Astrocyte (in vitro differentiated cells and primary cell): ENCODE measurements around the gene LPAR2. TPM values are rescaled to one million over a fixed set of nuclear protein-coding genes. Genes with fewer than 3 reads are reported as not detected.

ENCODE experiments used
- DNase-seq: peaks from one replicate; pipeline ENCODE4 v3.0.0-alpha.2; 2010; ENCODE audit warnings: low read depth
- FAIRE-seq: peaks from 2 replicates; lab custom pipeline; 2011; peaks lifted over from hg19 to GRCh38; lab: Jason Lieb, UNC
- H2AFZ ChIP-seq: 2 replicates; pipeline ENCODE4 v1.6.0; 2012; ENCODE audit warnings: low read depth, low read length, inconsistent platforms
- H3K27ac ChIP-seq: 2 replicates; pipeline ENCODE4 v1.5.1; 2011; ENCODE audit warnings: low read depth, low read length, inconsistent platforms
- H3K27me3 ChIP-seq: 2 replicates; pipeline ENCODE4 v1.6.0; 2011; ENCODE audit warnings: low read length, inconsistent platforms; ENCODE audit not compliant: insufficient read depth
- H3K36me3 ChIP-seq: 2 replicates; pipeline ENCODE4 v1.5.1; 2011; ENCODE audit warnings: low read length, inconsistent platforms; ENCODE audit not compliant: insufficient read depth
- H3K4me1 ChIP-seq: 2 replicates; pipeline ENCODE4 v1.5.1; 2011; ENCODE audit warnings: low read length, inconsistent platforms; ENCODE audit not compliant: insufficient read depth
- H3K4me2 ChIP-seq: 2 replicates; pipeline ENCODE4 v1.6.0; 2012; ENCODE audit warnings: low read length, inconsistent platforms
- H3K4me3 ChIP-seq: 2 replicates; pipeline ENCODE4 v1.5.1; 2011; ENCODE audit warnings: low read depth, mild to moderate bottlenecking, low read length, inconsistent platforms; ENCODE audit not compliant: insufficient read depth
- H3K79me2 ChIP-seq: 2 replicates; pipeline ENCODE4 v1.6.0; 2012; ENCODE audit warnings: mild to moderate bottlenecking, low read length, inconsistent platforms; ENCODE audit not compliant: insufficient read depth
- H3K9ac ChIP-seq: 2 replicates; pipeline ENCODE4 v1.6.0; 2012; ENCODE audit warnings: mild to moderate bottlenecking, low read length, inconsistent platforms
- H3K9me3 ChIP-seq: 2 replicates; pipeline ENCODE4 v1.5.1; 2012; ENCODE audit warnings: low read depth, mild to moderate bottlenecking, low read length, inconsistent platforms; ENCODE audit not compliant: insufficient read depth
- H4K20me1 ChIP-seq: 2 replicates; pipeline ENCODE4 v1.6.0; 2012; ENCODE audit warnings: low read length, inconsistent platforms; ENCODE audit not compliant: insufficient read depth
- H3K27ac Mint-ChIP-seq: one replicate; pipeline ENCODE4 v1.8.0; 2021; ENCODE audit warnings: mild to moderate bottlenecking, mixed read lengths; ENCODE audit not compliant: unreplicated experiment
- H3K27me3 Mint-ChIP-seq: one replicate; pipeline ENCODE4 v1.8.0; 2021; ENCODE audit warnings: low read depth, mixed read lengths; ENCODE audit not compliant: unreplicated experiment
- H3K36me3 Mint-ChIP-seq: one replicate; pipeline ENCODE4 v1.8.0; 2021; ENCODE audit warnings: low read depth, mixed read lengths; ENCODE audit not compliant: unreplicated experiment
- H3K4me1 Mint-ChIP-seq: one replicate; pipeline ENCODE4 v1.8.0; 2021; ENCODE audit warnings: low read depth, mixed read lengths; ENCODE audit not compliant: unreplicated experiment
- H3K4me3 Mint-ChIP-seq: one replicate; pipeline ENCODE4 v1.8.0; 2021; ENCODE audit warnings: mild to moderate bottlenecking, moderate library complexity, mixed read lengths; ENCODE audit not compliant: unreplicated experiment
- H3K9me3 Mint-ChIP-seq: one replicate; pipeline ENCODE4 v1.8.0; 2021; ENCODE audit warnings: mild to moderate bottlenecking, mixed read lengths; ENCODE audit not compliant: unreplicated experiment
- CTCF ChIP-seq: IDR thresholded peaks from 2 replicates; pipeline ENCODE4 v1.5.1; 2011; ENCODE audit warnings: low read depth, mild to moderate bottlenecking, inconsistent platforms, low read length, moderate library complexity; ENCODE audit not compliant: insufficient read depth
- EZH2 ChIP-seq: IDR thresholded peaks from 2 replicates; pipeline ENCODE4 v1.6.1; 2012; ENCODE audit warnings: mild to moderate bottlenecking, low read length, inconsistent platforms; ENCODE audit not compliant: insufficient read depth
- total RNA-seq: library from RNA; stranded (reverse); gene quantifications from 2 replicates; pipeline ENCODE4 v1.2.1, GENCODE V29; 2021

Gene LPAR2
- total RNA-seq, 1 donor from 2014 or later, result 20.1 TPM

GRCh38 chr19:19656451-19657396 lies 28.7 kb upstream of the LPAR2 start:
- Histone ChIP-seq H3K9me3 (no peaks in the 10 kb centered on the region), H4K20me1 (peaks cover 39% of the 10 kb centered on the region), H3K79me2 (peaks cover 24% of the 10 kb centered on the region), H3K4me2 (no peak overlapping the region), H3K4me1 (peaks cover 3% of the 10 kb centered on the region), H3K27ac (no peak overlapping the region), H2AFZ (no peak overlapping the region), H3K36me3 (peaks cover 28% of the 10 kb centered on the region), H3K9ac (no peak overlapping the region), H3K4me3 (no peak overlapping the region), H3K27me3 (no peaks in the 10 kb centered on the region)
- Mint-ChIP-seq H3K9me3 (no peaks in the 10 kb centered on the region), H3K4me1 (peaks cover 2% of the 10 kb centered on the region), H3K27me3 (no peaks in the 10 kb centered on the region), H3K36me3 (peaks cover 10% of the 10 kb centered on the region), H3K27ac (no peak overlapping the region), H3K4me3 (peak overlapping the region; percentile 41)
- DNase-seq, result no peak
- FAIRE-seq, result no peak
- TF ChIP-seq CTCF (no peak), EZH2 (no peak)

DNA sequence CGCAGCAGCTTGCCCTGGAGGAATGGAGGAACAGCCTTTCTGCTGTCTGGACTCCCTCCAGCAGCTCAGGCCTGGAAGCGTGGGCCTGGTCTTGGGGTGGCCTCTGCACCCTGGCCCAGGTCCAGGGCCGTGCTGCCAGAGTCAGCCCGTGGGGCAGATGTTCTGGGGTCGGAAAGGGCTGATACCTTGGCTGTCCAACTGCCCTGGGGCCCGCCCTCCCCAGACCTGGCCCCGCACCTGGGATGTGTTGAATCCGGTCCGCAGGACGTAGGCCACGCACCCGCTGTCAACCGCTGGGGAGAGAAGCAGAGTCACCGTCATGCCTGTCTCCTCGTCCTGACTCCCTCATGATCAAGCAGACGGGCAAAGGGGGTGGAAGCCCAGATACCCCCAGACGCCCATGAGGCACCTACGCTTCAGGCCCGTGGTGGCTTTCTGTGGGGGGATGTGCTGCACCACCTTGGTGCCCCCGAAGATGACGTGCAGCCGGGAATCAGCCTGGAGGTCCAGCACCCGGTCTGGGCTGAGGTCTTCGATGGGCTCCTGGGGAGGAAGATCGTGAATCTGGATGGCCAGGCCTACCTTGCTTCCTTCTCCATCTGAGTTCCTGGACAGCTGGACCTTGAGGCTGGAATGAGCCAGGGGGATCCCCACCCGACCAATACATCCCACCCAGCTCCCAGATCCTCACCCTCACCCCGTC lies 27.8 kb upstream of the LPAR2 start:
- H3K4me3 Mint-ChIP-seq, result no peak overlapping the region
- H3K27ac Mint-ChIP-seq, result no peak overlapping the region
- H3K36me3 ChIP-seq, result peaks cover 34% of the 10 kb centered on the region
- H3K9ac ChIP-seq, result no peak overlapping the region
- no peaks in the 10 kb centered on the region for H3K4me1 ChIP-seq
- no peak overlapping the region for H3K4me3 ChIP-seq
- no peak for TF ChIP-seq EZH2
- no peak for TF ChIP-seq CTCF
- H3K79me2 ChIP-seq, result peaks cover 15% of the 10 kb centered on the region
- no peak overlapping the region for H2AFZ ChIP-seq
- no peak overlapping the region for H3K27ac ChIP-seq
- H3K4me2 ChIP-seq, result no peak overlapping the region
- no peaks in the 10 kb centered on the region for H3K4me1 Mint-ChIP-seq
- H3K27me3 Mint-ChIP-seq, result no peaks in the 10 kb centered on the region
- peaks cover 31% of the 10 kb centered on the region for H4K20me1 ChIP-seq
- H3K36me3 Mint-ChIP-seq, result peaks cover 13% of the 10 kb centered on the region
- no peak for DNase-seq
- no peaks in the 10 kb centered on the region for H3K27me3 ChIP-seq
- no peaks in the 10 kb centered on the region for H3K9me3 ChIP-seq
- H3K9me3 Mint-ChIP-seq, result no peaks in the 10 kb centered on the region
- no peak for FAIRE-seq
